ENCODE results near the gene SH3PXD2B. TPM values are rescaled to one million over a fixed set of nuclear protein-coding genes. Genes with fewer than 3 reads are reported as not detected.

Gene SH3PXD2B
- total and polyA plus RNA-seq, 10 of the 15 experiments (the other 5 are each of a cell fraction or from before 2014, with no cell fraction given), result 0.05 to 1.6 (median 0.57) TPM

DNA sequence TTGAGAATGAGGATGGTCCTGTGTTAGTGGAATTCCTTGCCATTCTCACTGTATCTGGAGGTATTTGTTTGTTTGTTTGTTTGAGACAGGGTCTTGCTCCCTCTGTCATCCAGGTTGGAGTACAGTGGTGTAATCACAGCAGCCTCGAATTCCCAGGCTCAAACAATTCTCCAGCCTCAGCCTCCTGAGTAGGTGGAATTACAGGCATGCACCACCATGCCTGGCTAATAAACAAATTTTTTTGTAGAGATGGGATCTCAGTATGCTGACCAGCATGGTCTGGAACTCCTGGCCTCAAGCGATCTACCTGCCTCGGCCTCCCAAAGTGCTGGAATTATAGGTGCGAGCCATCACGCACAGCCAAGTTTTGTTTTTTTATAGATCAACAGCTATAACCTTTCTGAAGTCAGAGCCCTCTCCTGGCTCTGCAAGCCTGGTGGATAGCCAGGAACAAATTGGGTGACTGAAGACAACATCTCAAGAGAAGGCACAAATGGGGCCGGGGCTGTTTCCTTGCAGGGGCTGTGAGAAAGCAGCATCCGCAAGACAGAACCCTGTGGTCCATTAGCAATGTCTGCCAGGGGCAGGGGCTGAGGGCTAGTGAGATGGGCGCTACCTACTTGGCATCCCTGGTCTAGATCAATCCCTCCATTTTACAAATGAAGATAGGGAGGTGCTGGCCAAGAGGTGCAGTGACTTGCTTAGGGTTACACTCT, 18.8 kb downstream of the SH3PXD2B start:
- no peak for FAIRE-seq
- SMC1A ChIA-PET (ENCODE audit: uncharacterized antibody, unreplicated experiment), result interaction anchor here (1.0 kb wide), 1 partner anchor 12 kb away, joined by 3 read pairs; no protein-coding TSS in a partner anchor
- H3K9ac ChIP-seq (ENCODE audit: control insufficient read depth, insufficient read depth, low read length), result no peak overlapping the region
- TF ChIP-seq, protein P1, sequence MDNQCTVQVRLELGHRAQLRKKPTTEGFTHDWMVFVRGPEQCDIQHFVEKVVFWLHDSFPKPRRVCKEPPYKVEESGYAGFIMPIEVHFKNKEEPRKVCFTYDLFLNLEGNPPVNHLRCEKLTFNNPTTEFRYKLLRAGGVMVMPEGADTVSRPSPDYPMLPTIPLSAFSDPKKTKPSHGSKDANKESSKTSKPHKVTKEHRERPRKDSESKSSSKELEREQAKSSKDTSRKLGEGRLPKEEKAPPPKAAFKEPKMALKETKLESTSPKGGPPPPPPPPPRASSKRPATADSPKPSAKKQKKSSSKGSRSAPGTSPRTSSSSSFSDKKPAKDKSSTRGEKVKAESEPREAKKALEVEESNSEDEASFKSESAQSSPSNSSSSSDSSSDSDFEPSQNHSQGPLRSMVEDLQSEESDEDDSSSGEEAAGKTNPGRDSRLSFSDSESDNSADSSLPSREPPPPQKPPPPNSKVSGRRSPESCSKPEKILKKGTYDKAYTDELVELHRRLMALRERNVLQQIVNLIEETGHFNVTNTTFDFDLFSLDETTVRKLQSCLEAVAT (IDR thresholded peaks at IDR 0.05), result no peak
- TF ChIP-seq SUZ12 (IDR thresholded peaks at IDR 0.05; ENCODE audit: unreplicated experiment), result no peak
- TF ChIP-seq, protein P2, sequence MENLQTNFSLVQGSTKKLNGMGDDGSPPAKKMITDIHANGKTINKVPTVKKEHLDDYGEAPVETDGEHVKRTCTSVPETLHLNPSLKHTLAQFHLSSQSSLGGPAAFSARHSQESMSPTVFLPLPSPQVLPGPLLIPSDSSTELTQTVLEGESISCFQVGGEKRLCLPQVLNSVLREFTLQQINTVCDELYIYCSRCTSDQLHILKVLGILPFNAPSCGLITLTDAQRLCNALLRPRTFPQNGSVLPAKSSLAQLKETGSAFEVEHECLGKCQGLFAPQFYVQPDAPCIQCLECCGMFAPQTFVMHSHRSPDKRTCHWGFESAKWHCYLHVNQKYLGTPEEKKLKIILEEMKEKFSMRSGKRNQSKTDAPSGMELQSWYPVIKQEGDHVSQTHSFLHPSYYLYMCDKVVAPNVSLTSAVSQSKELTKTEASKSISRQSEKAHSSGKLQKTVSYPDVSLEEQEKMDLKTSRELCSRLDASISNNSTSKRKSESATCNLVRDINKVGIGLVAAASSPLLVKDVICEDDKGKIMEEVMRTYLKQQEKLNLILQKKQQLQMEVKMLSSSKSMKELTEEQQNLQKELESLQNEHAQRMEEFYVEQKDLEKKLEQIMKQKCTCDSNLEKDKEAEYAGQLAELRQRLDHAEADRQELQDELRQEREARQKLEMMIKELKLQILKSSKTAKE (IDR thresholded peaks at IDR 0.05; ENCODE audit: low read depth, poor library complexity, severe bottlenecking), result no peak
- TF ChIP-seq, protein P3, sequence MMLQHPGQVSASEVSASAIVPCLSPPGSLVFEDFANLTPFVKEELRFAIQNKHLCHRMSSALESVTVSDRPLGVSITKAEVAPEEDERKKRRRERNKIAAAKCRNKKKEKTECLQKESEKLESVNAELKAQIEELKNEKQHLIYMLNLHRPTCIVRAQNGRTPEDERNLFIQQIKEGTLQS (IDR thresholded peaks at IDR 0.05; ENCODE audit: borderline replicate concordance, extremely low read depth, low read depth, low read length), result no peak
- TF ChIP-seq, protein P4, sequence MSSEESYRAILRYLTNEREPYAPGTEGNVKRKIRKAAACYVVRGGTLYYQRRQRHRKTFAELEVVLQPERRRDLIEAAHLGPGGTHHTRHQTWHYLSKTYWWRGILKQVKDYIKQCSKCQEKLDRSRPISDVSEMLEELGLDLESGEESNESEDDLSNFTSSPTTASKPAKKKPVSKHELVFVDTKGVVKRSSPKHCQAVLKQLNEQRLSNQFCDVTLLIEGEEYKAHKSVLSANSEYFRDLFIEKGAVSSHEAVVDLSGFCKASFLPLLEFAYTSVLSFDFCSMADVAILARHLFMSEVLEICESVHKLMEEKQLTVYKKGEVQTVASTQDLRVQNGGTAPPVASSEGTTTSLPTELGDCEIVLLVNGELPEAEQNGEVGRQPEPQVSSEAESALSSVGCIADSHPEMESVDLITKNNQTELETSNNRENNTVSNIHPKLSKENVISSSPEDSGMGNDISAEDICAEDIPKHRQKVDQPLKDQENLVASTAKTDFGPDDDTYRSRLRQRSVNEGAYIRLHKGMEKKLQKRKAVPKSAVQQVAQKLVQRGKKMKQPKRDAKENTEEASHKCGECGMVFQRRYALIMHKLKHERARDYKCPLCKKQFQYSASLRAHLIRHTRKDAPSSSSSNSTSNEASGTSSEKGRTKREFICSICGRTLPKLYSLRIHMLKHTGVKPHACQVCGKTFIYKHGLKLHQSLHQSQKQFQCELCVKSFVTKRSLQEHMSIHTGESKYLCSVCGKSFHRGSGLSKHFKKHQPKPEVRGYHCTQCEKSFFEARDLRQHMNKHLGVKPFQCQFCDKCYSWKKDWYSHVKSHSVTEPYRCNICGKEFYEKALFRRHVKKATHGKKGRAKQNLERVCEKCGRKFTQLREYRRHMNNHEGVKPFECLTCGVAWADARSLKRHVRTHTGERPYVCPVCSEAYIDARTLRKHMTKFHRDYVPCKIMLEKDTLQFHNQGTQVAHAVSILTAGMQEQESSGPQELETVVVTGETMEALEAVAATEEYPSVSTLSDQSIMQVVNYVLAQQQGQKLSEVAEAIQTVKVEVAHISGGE (CRISPR knock-in tag; IDR thresholded peaks at IDR 0.05), result no peak
- TF ChIP-seq RCOR1 (conservative IDR thresholded peaks at IDR 0.05; ENCODE audit: low read depth, low read length), result no peak
- TF ChIP-seq HDAC2 (IDR thresholded peaks at IDR 0.05), result no peak
- TF ChIP-seq HDGF (IDR thresholded peaks at IDR 0.05), result no peak
- TF ChIP-seq SUPT20H (IDR thresholded peaks at IDR 0.05; ENCODE audit: borderline replicate concordance, control insufficient read depth, low read depth, low read length), result no peak
- no peak for TF ChIP-seq NFYB (IDR thresholded peaks at IDR 0.05; ENCODE audit: insufficient read depth, low read depth, low read length)
- no peak for TF ChIP-seq RELA (IDR thresholded peaks at IDR 0.05; ENCODE audit: borderline replicate concordance, partially characterized antibody)

More for the DNA sequence above, 18.8 kb downstream of the SH3PXD2B start:
- Histone ChIP-seq H3K79me2 (ENCODE audit: control insufficient read depth, insufficient read depth, low read length) (no peaks in the 10 kb centered on the region), H3K27ac (ENCODE audit: control insufficient read depth, insufficient read depth) (no peak overlapping the region), H3K4me2 (ENCODE audit: control insufficient read depth, insufficient read depth) (no peak overlapping the region), H2AFZ (ENCODE audit: control insufficient read depth, low read depth, low read length) (no peak overlapping the region), H3K4me1 (ENCODE audit: control insufficient read depth, insufficient read depth, low read length) (no peaks in the 10 kb centered on the region), H3K27me3 (replicated peaks in 1 of 2; ENCODE audit: control insufficient read depth in 2 of 2, insufficient read depth in 2 of 2, low read length in 1 of 2) (peaks cover 0 to 4% of the 10 kb centered on the region in 2 experiments; a peak in 3 of 4 replicates), H3K4me3 (no peak overlapping the region), H3K9me3 (replicated peaks; ENCODE audit: control insufficient read depth, insufficient read depth, low read length) (no peaks in the 10 kb centered on the region), H4K20me1 (ENCODE audit: control insufficient read depth, insufficient read depth) (no peaks in the 10 kb centered on the region), H3K36me3 (ENCODE audit: control insufficient read depth in 2 of 2, insufficient read depth in 2 of 2, low read length in 1 of 2) (no peaks in the 10 kb centered on the region)
- DNase-seq (ENCODE audit: low read depth, low spot score), result no peak
- no peak for ATAC-seq
- ChIA-PET POLR2A (no interaction called here), CTCF (interaction anchor here (1.4 kb wide), 1 partner anchor 16 kb away, joined by 4 read pairs; no protein-coding TSS in a partner anchor), RAD21 (ENCODE audit: unreplicated experiment) (no interaction called here)
- WGBS (ENCODE audit: insufficient coverage, insufficient replicate concordance, low lambda C conversion rate, missing lambda C conversion rate), result 41% methylated on average over 8 of the region's 8 CpGs
- no TSS peak for BruUV-seq (replicated peaks)
- intact Hi-C loops (cut with micrococcal nuclease; ENCODE audit: unreplicated experiment) (no loop called here), in situ Hi-C loops (cut with MboI) (no loop called here)

Data from GM12878 (cell line).